ENCODE measurements around the gene BUB1. TPM values are rescaled to one million over a fixed set of nuclear protein-coding genes. Genes with fewer than 3 reads are reported as not detected.

BUB1 gene
- total and polyA plus RNA-seq, 12 donors, result 0.17 to 17.1 (median 1.3) TPM

DNA sequence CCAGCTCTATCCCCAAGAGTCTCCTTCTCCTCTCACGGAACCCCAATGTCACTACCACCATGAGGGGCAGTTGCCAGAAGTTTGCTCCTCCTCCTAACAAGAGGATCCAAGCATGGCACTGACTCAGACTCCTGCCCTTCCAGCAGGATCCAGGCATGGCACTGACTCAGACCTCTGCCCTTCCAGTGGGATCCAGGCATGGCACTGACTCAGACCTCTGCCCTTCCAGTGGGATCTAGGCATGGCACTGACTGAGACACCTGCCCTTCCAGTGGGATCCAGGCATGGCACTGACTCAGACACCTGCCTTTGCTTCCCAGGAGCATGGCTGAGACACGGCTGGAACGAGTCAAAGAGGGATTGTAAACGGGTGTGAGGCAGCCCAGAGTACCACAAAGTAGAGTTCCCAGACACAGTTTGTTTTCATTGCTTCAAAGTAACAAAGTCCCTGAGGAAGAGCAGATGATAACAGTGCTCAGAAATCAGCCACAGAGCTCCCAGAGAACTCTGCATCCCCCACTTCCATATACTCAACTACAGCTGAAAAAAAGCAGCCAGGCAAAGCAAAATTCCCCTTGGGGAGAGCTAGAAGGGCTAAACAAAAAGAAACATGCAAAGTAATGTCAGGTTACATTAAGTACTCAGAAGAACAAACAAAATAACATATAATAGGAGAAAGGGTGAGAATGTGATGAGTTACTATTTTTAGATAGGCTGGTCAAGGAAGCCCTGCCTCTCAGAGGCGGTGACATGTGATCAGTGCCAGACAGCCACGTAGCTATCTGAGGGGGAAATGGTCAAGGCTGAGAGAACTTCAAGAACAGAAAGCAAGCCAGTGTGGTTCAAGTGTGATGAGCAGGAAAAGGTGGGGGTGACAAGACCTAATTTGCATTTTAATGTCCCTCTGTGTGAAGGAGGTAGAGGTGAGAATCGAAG lies 3.0 kb downstream of the BUB1 start:
- Histone ChIP-seq H3K4me3 (no peak overlapping the region), H3K4me1 (replicated peaks in 1 of 2) (peaks cover 3 to 16% of the 10 kb centered on the region in 2 donors), H3K27ac (no peak overlapping the region), H3K9me3 (replicated peaks in 1 of 3) (no peaks in the 10 kb centered on the region), H3K36me3 (replicated peaks in 1 of 2) (no peaks in the 10 kb centered on the region), H3K27me3 (no peaks in the 10 kb centered on the region)
- TF ChIP-seq POLR2A (IDR thresholded peaks at IDR 0.05), result no peak
- TF ChIP-seq, protein P1, sequence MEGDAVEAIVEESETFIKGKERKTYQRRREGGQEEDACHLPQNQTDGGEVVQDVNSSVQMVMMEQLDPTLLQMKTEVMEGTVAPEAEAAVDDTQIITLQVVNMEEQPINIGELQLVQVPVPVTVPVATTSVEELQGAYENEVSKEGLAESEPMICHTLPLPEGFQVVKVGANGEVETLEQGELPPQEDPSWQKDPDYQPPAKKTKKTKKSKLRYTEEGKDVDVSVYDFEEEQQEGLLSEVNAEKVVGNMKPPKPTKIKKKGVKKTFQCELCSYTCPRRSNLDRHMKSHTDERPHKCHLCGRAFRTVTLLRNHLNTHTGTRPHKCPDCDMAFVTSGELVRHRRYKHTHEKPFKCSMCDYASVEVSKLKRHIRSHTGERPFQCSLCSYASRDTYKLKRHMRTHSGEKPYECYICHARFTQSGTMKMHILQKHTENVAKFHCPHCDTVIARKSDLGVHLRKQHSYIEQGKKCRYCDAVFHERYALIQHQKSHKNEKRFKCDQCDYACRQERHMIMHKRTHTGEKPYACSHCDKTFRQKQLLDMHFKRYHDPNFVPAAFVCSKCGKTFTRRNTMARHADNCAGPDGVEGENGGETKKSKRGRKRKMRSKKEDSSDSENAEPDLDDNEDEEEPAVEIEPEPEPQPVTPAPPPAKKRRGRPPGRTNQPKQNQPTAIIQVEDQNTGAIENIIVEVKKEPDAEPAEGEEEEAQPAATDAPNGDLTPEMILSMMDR (IDR thresholded peaks at IDR 0.05), result no peak
- intact Hi-C loops (cut with DNase I), result no loop called here
- WGBS, 4 donors, result 27 to 35% (median 30%) methylated on average over 7 of the region's 7 CpGs
- peak; percentile 42 to 65 (median 55) for DNase-seq

- WGBS, 4 donors, result 92 to 100% (median 96%) methylated on average over 4 of the region's 4 CpGs
- intact Hi-C loops (cut with DNase I), result no loop called here
Observed at GRCh38 chr2:110673201-110673600, 4.7 kb downstream of the BUB1 start.

DNA sequence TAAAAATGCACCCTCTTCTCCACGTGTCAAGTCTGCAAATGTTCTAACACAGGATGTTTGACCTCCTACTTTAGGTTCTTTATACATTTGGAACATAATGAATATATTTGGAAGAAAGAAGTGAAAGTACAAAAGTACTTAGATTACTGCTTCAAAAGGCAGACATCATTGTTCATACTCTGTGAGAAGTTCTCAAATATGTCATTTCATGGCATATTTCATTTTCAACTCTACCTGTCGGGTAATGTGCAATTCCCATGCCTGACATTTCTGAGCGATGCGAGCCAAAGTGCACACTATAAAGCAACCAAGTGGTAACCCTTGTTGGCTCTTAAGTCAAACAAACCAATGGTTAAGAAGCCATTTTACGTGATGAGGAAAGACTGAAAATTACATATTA lies 7.0 kb downstream of the BUB1 start:
- H3K4me3 ChIP-seq, result no peak overlapping the region
- intact Hi-C loops (cut with DNase I), result no loop called here
- TF ChIP-seq, protein P1 (IDR thresholded peaks at IDR 0.05), result no peak
- TF ChIP-seq POLR2A (IDR thresholded peaks at IDR 0.05), result no peak
- H3K36me3 ChIP-seq (replicated peaks in 1 of 2), result no peaks in the 10 kb centered on the region
- no peaks in the 10 kb centered on the region for H3K9me3 ChIP-seq (replicated peaks in 1 of 3)
- DNase-seq, result no peak
- 97 to 98% (median 97%) methylated on average over 5 of the region's 5 CpGs for WGBS, 4 donors
- no peak overlapping the region for H3K27ac ChIP-seq
- H3K4me1 ChIP-seq (replicated peaks in 1 of 2), result no peaks in the 10 kb centered on the region
- no peaks in the 10 kb centered on the region for H3K27me3 ChIP-seq

More at GRCh38 chr2:110673201-110673600, 4.7 kb downstream of the BUB1 start:
- H3K4me1 ChIP-seq (replicated peaks in 1 of 2), result peaks cover 3 to 7% of the 10 kb centered on the region in 2 donors
- no peak overlapping the region for H3K27ac ChIP-seq
- no peak for TF ChIP-seq POLR2A (IDR thresholded peaks at IDR 0.05)
- TF ChIP-seq, protein P1 (IDR thresholded peaks at IDR 0.05), result no peak
- H3K27me3 ChIP-seq, result no peaks in the 10 kb centered on the region
- H3K9me3 ChIP-seq (replicated peaks in 1 of 3), result no peaks in the 10 kb centered on the region
- DNase-seq, result no peak
- no peaks in the 10 kb centered on the region for H3K36me3 ChIP-seq (replicated peaks in 1 of 2)
- no peak overlapping the region for H3K4me3 ChIP-seq

GRCh38 chr2:110669079-110669478 lies 8.8 kb downstream of the BUB1 start:
- 88 to 100% (median 95%) methylated on average over 1 of the region's 1 CpG for WGBS, 4 donors
- Histone ChIP-seq H3K36me3 (replicated peaks in 1 of 2) (no peaks in the 10 kb centered on the region), H3K9me3 (replicated peaks in 1 of 3) (no peaks in the 10 kb centered on the region), H3K4me1 (replicated peaks in 1 of 2) (no peaks in the 10 kb centered on the region), H3K27me3 (no peaks in the 10 kb centered on the region), H3K27ac (no peak overlapping the region), H3K4me3 (no peak overlapping the region)
- no peak for TF ChIP-seq POLR2A (IDR thresholded peaks at IDR 0.05)
- TF ChIP-seq, protein P1 (IDR thresholded peaks at IDR 0.05), result no peak
- intact Hi-C loops (cut with DNase I), result no loop called here
- DNase-seq, result no peak

Data from adrenal gland (tissue), 12 donors.